ENCODE data around the gene VHLL.

Gene VHLL

DNA sequence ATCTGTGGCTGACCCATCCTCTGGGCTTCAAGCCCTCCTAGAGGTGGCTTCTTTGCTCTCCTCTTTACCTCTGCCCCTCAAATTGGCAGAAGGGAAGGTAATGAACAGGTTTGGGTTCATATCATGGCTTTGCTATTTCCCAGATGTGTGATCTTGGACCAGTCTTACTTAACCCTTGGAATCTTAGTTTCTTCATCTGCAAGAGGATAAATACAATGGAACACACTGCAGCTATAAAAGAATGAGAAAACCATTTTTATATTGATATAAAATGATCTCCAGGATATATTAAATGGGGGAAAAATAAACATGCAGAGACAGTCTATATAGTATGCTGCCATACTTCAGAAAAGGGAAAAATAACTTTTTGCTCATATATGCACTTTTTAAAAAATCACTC, 9.2 kb downstream of the VHLL start:
- DNase-seq: no peak

DNA sequence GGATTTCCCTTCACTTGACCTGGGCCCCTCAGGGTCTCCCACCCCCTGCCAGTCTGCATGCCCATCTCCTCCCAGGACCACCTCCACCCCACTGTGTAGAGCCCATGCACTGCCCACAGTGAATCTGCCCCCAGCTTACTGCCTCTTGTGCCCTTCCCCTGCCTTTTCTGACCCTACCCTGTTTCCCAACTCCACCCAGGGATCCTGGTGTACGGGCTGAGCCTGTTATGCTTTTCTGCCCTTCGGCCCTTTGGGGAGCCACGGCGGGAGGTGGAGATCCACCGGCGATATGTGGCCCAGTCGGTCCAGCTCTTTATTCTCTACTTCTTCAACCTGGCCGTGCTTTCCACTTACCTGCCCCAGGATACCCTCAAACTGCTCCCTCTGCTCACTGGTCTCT, 13.0 kb downstream of the VHLL start:
- no peak for DNase-seq

DNA sequence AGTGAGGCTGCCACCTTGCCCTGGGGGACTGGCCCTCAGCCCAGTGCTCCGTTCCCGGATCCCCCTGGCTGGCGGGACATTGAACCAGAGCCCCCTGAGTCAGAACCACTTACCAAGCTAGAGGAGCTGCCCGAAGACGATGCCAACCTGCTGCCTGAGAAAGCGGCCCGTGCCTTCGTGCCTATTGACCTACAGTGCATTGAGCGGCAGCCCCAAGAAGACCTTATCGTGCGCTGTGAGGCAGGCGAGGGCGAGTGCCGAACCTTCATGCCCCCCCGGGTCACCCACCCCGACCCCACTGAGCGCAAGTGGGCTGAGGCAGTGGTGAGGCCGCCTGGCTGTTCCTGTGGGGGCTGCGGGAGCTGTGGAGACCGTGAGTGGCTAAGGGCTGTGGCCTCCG, 13.7 kb downstream of the VHLL start:
- DNase-seq: no peak

DNA sequence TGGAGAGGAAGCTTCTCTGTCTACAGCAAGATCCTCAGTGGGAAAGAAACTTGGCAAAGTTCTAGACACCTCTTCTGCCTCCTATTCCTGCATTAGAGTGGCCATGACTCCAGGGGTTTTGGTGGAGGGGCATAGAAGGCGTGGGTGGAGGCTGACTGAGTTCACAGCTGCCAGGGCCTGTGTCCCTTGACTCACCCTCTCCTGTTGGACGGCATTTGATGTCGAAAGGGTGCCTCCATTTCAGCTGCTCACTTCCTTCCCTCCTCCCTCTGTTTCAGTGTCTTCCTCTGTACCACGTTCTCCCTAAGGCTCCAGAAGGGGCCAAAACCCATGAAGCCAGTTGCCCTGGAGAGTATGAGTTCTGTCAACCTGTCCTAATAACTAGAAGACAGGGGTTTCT, 14.3 kb downstream of the VHLL start:
- DNase-seq: peak; percentile 59 to 70 (median 67)

DNA sequence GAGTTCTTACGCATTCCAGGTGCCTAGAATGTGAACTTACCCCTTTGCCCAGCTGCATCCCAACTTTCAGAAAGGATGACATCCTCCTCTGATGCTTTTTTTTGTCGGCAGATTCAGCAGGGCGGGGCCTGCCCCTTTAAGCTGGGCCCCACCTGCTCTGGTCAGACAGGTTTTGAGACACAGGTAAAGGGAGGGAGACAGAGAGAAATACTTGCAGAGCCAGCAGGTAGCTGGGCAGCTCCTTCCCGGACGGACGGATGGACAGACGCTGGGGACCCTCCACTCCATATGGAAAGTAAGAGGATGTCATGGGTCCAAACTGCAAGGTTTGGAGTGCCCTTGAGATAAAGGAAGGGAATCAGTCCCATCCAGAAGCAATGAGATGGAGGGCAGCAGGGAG, 15.0 kb downstream of the VHLL start, which contains the start of gene TMEM79:
Gene TMEM79 (plus strand): TSS at position 214 of the 400 bp plus-strand sequence. CDS start 902 bp downstream, outside the sequence.
- DNase-seq: no peak

DNA sequence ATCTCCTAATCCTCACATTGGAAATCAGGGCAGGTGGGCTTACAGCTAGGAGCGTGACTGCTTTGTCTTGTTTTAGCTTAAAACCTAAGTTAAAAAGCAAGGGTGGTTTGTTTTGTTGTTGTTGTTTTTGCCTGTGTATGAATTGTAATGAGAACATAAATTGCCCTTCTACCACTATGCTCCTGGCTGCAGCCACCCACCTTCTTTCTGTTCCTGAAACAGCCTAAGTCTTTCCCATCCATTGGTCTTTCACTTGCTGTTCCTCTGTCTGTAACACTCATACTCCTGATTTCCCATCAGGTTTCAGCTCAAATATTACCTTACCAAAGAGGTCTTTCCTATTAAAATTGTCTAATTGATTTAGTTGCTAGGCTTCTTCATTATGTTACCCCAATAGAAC, 15.6 kb downstream of the VHLL start:
- peak; percentile 37 to 56 (median 44) for DNase-seq

DNA sequence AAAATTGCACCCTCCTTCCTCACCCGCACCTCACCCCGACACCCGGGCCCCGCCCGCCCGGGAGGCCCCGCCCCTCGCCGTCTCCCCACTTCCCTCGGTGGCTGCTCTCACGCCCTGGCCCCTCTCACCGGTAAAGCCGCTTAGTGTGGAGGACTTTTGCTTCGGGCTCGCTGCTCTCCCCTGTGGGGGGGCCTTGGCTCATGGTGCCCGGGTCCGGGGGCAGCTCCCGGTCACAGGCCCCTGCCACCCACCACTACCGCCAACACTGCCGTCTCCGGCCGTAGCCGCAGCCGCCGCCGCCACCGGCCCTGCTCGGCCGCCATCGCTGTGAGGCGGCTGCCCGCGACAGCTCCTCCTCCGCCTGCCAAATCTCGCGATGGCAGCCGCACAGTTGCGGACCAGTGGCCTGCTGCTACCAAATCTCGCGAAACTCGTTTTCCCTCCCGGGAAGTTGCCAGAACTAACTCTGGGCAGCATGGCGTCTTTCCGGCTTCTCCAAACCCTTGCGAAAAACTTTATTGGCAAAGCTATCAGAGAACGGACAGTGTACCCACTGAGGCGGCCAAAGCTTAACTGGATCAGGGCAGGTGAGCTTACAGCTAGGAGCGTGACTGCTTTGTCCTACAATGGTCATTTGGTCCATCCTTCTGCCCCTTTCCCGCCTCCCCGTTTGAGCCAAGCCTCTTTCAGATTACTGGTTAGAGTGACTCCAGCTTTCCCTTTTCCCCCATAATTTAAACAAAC, 16.5 kb downstream of the VHLL start, which contains the start of gene SMG5:
Gene SMG5 (minus strand): TSS at position 347 of the 744 bp plus-strand sequence. CDS start 145 bp downstream, at position 202.
- peak; percentile 98 to 100 (median 99) for DNase-seq

DNA sequence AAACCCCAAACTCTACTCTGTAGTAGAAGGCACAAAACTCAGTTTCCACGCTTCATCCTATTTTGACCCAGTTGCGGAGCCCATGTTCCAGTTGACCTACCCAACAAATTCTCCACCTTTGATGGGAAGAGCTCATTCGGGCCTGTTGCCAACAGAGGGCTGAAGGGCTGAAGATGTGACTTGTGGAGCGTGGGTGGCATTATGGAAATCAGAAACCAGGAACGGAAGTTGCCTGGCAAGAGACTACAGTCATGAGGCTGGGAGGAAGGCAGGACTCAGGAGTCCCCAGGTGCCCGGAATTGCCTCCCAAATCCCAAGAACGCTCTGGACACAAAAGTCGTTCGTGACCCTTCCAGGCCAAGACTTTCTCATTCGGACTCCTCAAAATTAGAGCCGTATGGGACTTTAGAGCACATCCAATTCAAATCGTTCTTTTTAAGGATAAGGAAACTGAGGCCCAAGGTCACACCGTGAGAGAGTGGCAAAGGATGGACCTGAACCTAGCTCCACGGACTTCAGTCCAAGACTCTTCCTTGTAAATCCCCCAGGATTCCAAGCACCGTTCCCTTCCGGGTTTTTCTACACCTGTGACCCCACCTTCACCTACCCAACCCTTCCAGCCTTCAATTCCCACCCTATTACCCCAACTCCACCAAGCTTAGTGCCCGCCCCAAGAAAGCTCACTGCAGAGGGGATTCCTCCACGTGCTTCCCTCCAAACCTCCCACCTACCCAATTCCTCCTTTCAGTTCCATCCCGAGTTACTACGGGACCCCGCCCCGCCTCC, 17.2 kb downstream of the VHLL start:
- peak; percentile 79 to 83 (median 82) for DNase-seq

DNA sequence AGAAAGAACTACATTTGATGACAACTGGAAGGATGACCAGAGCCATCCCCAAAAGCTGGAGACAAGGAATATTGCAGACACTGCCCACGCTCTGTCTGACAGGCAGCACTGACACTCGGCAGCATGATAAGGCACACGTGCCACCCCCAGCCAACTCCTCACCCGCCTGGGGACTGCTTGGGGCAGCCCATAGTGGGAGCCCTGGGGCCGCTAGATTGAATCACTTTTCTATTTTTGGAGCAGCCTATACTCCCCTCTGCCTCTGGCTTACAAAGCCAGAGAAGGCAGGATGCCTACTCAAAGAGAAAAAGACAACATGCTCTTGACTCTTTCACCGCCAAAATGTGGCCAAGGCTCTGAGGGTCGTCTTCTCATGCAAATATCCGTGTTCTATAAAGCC, 17.8 kb downstream of the VHLL start:
- DNase-seq: peak; percentile 87 to 92 (median 92)

DNA sequence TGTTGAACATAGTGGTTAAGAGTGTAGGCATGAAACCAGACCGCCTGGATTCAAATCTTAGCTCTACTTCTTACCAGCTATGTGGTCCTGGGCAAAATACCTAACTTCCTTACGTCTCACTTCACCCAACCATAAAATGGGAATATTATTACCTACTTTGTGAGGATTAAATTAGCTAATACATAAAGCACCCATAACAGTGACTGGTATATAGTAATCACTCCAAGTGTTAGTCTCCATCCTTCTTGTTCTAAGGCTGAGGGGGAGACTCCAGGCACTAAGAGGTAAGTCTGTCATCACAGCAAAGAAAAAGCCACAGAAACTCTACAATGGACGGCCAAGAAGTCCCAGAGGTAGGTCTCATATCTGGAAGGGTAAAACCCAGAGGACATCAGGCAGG, 19.3 kb downstream of the VHLL start:
- no peak for DNase-seq

DNA sequence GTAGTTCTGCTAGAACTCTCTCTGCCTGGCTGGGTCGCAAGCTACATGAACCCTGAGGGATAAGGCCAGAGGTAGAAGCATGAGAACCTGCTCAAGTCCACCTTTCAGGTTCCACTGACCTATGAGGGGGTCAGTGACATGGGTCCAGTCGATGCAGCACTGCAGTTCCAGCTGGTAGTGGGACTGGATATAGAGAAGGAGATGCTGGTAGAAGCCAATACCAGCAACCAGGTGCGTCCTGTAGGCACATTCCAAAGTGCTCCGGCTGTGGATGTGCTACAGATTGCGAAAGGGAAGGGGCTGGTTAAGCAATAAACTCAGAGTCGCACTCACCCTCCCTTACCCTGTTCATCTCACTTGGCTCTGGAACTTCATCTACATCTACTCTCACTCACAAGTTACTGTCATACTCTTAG, 22.1 kb downstream of the VHLL start:
- DNase-seq: peak in 2 of 3 donors; percentile 48 to 51

DNA sequence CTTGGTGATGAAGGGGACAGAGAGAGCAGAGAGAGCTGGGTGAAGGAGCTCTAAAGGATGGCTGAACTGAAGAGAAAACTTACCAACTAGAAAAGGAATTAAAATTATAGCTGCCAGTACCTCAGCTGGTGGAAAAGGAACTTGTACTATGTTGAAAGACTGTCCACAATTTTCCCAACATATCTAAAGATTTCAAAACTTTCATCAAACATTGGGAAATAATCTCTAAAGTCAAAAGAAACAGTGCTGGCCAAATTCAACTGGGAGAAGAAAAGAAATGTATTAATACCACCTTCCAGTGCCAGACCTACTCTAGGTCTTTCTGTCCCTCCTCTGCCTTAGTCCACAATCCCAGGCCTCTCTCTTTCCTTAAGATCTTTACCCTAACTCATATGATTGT, 22.6 kb downstream of the VHLL start:
- DNase-seq: peak in 2 of 3 donors; percentile 28 to 73

DNA sequence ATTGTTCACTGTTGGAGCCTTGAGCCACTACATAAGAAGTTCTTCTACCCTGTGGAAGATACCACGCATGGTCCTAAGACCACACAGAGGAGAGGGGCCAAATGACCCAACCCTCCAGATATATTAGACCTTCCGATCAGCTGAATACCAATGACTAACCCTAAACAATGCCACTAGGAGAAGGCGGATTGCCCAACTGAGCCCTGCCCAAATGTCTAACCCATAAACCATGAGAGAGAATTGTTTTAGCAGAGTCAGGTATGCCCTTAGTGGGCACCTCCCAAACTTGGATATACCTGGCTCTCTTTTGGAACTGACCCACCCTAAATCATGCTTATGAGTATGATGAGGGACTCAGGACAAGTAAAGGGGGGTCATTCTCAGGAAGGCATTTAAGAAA, 28.8 kb downstream of the VHLL start:
- DNase-seq: no peak

DNA sequence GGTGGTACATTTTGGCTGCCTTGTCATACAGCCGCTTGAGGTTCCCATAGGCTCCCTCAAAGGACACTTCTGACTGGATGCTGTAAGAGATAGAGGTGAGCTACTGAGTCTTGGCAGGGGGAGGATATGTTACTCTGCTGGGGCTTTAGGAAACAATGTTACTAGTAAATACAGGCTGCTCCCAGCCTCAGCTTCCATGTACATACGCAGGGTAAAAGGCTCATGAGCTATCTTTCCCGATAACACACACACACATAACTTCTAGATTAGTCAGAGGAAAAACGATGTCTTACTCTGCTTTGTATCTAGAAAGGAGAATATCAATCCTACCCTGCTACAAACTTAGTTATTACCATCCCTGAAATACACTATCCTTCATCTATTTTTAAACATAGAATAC, 30.8 kb downstream of the VHLL start:
- DNase-seq: no peak

DNA sequence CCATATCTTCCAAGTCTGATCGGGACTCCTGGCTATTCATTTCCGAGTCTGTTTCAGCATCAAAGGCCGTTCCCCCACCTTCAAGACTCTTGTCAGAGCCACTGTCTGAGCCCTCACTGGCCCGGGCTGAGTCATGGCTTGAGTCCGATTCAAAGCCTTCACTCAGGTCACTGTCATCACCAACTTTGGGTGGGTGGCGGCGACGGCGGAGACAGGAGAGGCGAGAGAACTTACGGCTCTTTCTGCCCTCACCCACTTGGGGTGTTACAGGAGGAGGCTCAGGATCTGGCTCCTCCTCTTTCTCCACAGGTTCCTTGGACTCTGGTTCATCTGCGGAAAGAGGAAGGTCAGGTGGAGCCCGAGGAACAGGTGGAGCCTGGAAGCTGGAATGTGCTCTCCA, 33.1 kb downstream of the VHLL start:
- DNase-seq: no peak

DNA sequence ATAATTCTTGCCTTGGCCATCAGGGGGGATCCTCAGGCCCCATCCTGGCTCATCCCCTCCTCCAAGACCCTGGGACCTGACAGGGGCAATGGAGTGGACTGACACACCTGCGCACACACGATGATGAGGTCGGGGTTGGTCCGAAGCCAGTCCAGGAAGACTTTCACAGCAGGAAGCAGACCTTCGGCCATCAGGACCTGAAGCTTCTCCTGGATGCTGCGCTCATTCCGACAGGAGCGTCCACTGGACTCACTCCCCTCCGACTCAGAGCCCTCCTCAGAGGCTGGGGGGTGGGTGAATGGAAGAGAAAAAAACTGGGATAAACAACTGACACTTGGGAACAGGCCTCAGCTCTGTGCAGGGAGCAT, 35.8 kb downstream of the VHLL start:
- DNase-seq: no peak

DNA sequence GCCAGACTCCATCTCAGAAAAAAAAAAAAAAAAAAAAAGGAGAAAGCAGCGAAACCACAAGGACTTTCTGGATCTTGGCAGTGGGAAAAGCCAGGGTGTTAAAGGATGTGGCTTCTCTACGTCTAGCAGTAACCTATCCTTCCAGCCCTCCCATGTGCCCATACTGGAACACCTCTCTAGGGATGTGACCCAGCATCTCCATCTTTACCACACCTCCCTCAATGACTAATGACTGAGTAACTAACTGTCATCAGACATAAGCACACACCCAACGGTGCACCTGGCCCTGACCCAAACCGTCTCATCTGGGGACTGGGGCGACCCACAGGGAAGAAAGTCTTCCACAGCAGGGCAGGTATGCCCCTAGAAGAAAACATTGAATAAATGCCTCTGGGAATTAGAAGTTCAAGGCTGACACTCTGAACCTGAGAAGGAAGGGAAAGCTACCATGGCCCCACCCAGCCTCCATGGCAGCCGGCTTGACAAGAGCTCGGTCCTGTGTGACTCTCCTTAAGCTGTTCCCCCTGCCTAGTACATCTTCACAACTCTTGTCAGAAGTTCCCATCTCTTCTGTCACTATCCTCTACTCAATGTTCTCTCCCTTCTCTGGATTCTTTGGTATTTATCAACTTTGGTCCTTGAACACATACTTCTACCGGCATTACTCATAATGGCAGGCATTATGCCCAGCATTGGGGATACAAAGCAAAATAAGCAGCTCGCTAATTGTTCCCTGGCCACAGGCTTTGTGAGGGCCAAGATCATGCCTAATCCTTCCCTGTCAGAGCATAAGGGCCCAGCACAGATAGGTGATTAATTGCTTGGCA, 36.4 kb downstream of the VHLL start:
- no peak for DNase-seq

DNA sequence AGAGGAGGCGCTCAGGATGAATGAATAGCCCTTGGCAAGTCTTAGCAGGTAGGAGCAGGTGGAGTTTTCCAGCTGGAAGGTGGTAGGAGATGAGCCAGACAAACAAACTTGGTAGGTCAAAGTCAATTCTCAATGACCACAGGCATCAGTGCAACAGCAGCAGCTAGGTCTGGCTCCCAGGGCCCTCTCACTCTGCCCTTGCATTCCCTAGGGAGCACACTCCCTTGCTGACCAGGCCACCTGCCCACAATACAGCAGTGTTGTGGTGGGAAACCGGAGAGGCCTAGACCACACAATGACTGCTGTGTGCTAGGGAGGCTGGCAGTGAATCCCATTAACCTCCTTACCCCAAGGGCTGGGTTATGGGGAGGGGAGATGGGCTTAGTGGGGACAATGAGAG, 38.2 kb downstream of the VHLL start:
- no peak for DNase-seq

DNA sequence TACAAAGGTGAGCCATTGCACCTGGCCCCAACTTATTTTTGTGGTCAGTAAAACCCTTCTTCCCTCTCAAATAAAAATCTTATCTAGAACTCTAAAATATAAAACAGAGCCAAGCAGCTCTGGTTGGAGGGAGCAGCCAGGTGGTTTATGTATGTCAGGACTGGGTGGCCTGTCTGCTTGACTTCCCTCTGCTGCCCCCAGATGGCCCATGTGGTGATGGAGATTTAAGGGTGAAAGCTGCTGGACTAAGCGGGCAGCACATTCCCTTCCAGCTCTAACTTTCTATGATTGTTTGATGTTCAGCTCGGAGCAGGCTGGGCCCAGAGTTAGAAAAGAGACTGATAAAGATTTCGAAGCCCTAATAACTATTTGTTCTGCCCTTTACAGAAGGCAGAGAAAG, 39.3 kb downstream of the VHLL start:
- no peak for DNase-seq

DNA sequence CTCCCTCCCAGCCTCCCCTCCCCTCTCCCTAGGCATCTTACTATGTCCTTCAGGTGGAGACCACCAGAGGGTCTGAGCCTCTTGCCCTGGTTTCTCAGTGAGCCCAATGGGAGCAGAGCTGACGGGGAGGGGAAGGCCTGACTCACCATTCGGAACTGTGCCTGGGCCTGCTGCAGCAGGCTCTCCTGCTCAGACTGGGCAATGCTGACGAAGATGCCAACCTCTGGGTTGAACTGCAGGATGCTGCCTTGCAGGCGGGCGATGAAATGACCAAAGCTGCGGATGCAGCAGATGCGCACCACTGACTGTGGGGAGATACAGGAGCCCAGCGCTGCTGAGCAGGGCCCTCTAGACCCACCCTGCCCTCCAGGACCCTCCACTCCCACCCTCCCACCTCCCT, 40.2 kb downstream of the VHLL start:
- DNase-seq: no peak

DNA sequence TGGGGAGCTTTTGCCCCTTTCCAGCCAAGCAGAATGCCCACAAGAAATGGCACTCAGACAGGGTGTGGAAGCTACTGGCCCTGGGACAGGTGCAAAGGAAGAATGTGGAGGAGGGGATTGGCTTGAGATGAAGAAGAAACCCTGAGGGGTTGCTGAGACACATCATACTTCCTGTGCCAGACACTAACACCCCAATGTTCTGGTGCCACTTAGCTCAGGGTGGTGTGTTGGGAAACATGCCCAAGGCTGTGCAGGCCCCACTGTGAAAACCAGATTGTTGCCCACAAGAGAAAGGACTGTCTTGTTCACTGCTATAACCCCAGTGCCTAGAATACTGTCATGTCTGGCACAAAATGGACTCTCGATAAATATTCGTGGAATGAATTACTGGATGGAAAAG, 41.4 kb downstream of the VHLL start:
- DNase-seq: no peak

DNA sequence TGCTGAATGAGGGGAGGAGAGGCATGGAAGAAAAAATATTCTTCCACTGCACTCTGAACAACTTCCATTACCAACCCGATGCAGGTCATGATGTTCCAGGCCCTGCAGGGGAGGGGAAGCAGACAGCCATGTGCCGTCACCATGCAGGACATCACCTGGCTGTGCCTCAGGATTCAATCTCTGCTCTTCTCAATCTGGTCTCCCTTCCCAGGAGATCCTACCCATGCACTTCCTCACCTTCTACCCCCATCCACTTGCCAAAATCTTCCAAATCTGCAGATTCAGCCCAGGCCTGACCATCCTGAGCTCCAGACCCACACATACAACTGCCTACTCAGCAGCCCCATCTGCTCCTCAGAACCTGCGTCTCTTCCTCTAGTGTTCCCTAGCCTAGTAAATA, 45.5 kb downstream of the VHLL start:
- no peak for DNase-seq

DNA sequence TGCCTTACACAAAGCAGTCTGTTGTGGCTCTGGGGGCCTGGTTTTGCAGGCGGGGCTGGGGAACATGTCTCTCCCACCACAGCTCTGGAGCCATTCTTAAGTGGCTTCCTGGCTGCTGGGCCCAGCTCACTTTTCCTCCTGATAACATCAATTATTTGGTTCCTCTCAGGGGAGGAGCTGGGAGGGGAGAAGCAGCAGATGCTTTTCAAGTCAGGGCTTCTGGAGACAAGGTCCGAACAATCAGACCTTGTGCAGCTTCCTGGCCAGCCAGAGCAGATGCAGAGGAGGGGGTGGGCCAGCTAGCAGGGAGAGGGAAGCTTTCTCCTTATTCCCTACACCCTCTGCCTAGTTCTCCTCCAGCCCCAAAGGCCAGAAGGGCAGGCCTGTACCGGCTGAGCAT, 47.6 kb downstream of the VHLL start:
- no peak for DNase-seq

Measured in suppressor macrophage treated with lipopolysaccharide for 1 hour (primary cell).